ENCODE measurements around the gene ST3GAL2. TPM values are rescaled to one million over a fixed set of nuclear protein-coding genes. Genes with fewer than 3 reads are reported as not detected.

Gene ST3GAL2
- total and polyA plus RNA-seq, 10 of the 15 experiments (the other 5 are each of a cell fraction or from before 2014, with no cell fraction given), result 0.95 to 61.7 (median 25.9) TPM

DNA sequence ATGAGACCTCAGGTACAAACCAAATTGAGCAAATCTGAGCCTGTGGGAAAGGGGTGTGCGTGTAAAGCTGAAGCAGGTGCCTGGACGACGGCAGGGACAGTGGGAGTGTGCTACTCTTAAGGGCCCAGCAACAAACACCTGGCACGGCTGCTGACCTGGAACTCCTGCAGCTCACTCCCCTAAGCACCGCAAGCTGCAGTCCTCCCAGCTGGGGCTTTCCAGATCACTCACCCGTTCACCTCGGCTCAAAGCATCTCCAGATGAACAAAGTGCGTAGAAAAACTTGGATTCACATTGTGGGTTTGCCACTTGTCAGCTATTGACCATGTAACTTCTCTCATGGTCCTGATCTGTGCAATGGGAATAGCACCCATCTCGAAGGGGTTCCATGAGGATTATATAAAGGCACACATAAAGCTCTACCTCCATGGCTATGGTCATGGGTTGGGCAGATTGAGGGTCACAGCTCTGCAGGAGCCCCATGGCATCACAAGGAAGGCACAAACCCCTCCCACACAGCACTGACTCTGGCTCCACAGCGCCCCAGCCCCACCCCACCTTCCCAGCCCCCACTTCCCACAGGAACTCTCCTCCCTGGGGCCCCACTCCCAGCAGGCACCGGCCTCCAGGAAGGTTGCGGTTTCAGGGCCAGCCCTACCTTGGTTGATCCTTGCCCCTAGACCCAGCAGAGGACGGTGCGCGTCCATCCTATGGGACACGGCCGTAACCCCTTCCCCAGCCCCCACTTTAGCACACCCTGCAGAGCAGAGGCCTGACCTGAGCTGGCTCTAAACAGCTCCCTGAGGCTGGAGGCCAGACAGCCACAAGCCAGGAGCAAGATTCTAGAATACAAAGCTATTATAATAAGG is 21.9 kb downstream of the ST3GAL2 start (continued):
- TF ChIP-seq TCF3 (IDR thresholded peaks at IDR 0.05; ENCODE audit: borderline replicate concordance, insufficient read depth, low read depth, low read length), result peak; percentile 97
- no peak for TF ChIP-seq ZZZ3 (IDR thresholded peaks at IDR 0.05; ENCODE audit: control insufficient read depth, insufficient read length, low read depth)
- no peak for TF ChIP-seq ZNF217 (IDR thresholded peaks at IDR 0.05)
- peak; percentile 45; the same call in 1 of the 2 replicates for TF ChIP-seq DPF2 (IDR thresholded peaks at IDR 0.05)
- peak; percentile 73; the same call in 1 of the 2 replicates for TF ChIP-seq FOXM1 (IDR thresholded peaks at IDR 0.05; ENCODE audit: low read depth, low read length)
- TF ChIP-seq MYB (IDR thresholded peaks at IDR 0.05; ENCODE audit: borderline replicate concordance, low read depth, low read length), result no peak
- no peak for TF ChIP-seq SUZ12 (IDR thresholded peaks at IDR 0.05; ENCODE audit: unreplicated experiment)
- no peak for TF ChIP-seq MYC (IDR thresholded peaks at IDR 0.05; ENCODE audit: insufficient read depth, insufficient read length, insufficient replicate concordance, low read length, severe bottlenecking)
- no peak for TF ChIP-seq ZNF384 (IDR thresholded peaks at IDR 0.05; ENCODE audit: borderline replicate concordance, low read depth, low read length)
- TF ChIP-seq, protein P1, sequence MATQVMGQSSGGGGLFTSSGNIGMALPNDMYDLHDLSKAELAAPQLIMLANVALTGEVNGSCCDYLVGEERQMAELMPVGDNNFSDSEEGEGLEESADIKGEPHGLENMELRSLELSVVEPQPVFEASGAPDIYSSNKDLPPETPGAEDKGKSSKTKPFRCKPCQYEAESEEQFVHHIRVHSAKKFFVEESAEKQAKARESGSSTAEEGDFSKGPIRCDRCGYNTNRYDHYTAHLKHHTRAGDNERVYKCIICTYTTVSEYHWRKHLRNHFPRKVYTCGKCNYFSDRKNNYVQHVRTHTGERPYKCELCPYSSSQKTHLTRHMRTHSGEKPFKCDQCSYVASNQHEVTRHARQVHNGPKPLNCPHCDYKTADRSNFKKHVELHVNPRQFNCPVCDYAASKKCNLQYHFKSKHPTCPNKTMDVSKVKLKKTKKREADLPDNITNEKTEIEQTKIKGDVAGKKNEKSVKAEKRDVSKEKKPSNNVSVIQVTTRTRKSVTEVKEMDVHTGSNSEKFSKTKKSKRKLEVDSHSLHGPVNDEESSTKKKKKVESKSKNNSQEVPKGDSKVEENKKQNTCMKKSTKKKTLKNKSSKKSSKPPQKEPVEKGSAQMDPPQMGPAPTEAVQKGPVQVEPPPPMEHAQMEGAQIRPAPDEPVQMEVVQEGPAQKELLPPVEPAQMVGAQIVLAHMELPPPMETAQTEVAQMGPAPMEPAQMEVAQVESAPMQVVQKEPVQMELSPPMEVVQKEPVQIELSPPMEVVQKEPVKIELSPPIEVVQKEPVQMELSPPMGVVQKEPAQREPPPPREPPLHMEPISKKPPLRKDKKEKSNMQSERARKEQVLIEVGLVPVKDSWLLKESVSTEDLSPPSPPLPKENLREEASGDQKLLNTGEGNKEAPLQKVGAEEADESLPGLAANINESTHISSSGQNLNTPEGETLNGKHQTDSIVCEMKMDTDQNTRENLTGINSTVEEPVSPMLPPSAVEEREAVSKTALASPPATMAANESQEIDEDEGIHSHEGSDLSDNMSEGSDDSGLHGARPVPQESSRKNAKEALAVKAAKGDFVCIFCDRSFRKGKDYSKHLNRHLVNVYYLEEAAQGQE (IDR thresholded peaks at IDR 0.05; ENCODE audit: low read depth, low read length), result no peak
- TF ChIP-seq, protein P2, sequence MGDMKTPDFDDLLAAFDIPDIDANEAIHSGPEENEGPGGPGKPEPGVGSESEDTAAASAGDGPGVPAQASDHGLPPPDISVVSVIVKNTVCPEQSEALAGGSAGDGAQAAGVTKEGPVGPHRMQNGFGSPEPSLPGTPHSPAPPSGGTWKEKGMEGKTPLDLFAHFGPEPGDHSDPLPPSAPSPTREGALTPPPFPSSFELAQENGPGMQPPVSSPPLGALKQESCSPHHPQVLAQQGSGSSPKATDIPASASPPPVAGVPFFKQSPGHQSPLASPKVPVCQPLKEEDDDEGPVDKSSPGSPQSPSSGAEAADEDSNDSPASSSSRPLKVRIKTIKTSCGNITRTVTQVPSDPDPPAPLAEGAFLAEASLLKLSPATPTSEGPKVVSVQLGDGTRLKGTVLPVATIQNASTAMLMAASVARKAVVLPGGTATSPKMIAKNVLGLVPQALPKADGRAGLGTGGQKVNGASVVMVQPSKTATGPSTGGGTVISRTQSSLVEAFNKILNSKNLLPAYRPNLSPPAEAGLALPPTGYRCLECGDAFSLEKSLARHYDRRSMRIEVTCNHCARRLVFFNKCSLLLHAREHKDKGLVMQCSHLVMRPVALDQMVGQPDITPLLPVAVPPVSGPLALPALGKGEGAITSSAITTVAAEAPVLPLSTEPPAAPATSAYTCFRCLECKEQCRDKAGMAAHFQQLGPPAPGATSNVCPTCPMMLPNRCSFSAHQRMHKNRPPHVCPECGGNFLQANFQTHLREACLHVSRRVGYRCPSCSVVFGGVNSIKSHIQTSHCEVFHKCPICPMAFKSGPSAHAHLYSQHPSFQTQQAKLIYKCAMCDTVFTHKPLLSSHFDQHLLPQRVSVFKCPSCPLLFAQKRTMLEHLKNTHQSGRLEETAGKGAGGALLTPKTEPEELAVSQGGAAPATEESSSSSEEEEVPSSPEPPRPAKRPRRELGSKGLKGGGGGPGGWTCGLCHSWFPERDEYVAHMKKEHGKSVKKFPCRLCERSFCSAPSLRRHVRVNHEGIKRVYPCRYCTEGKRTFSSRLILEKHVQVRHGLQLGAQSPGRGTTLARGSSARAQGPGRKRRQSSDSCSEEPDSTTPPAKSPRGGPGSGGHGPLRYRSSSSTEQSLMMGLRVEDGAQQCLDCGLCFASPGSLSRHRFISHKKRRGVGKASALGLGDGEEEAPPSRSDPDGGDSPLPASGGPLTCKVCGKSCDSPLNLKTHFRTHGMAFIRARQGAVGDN (IDR thresholded peaks at IDR 0.05), result no peak
- no peak; the same call in 1 of the 2 replicates for TF ChIP-seq POLR2AphosphoS5 (IDR thresholded peaks at IDR 0.05; ENCODE audit: low read length)
- TF ChIP-seq, protein P3, sequence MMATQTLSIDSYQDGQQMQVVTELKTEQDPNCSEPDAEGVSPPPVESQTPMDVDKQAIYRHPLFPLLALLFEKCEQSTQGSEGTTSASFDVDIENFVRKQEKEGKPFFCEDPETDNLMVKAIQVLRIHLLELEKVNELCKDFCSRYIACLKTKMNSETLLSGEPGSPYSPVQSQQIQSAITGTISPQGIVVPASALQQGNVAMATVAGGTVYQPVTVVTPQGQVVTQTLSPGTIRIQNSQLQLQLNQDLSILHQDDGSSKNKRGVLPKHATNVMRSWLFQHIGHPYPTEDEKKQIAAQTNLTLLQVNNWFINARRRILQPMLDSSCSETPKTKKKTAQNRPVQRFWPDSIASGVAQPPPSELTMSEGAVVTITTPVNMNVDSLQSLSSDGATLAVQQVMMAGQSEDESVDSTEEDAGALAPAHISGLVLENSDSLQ (IDR thresholded peaks at IDR 0.05), result no peak
- no peak for TF ChIP-seq RFX5 (IDR thresholded peaks at IDR 0.05; ENCODE audit: low read depth, low read length)
- TF ChIP-seq, protein P4, sequence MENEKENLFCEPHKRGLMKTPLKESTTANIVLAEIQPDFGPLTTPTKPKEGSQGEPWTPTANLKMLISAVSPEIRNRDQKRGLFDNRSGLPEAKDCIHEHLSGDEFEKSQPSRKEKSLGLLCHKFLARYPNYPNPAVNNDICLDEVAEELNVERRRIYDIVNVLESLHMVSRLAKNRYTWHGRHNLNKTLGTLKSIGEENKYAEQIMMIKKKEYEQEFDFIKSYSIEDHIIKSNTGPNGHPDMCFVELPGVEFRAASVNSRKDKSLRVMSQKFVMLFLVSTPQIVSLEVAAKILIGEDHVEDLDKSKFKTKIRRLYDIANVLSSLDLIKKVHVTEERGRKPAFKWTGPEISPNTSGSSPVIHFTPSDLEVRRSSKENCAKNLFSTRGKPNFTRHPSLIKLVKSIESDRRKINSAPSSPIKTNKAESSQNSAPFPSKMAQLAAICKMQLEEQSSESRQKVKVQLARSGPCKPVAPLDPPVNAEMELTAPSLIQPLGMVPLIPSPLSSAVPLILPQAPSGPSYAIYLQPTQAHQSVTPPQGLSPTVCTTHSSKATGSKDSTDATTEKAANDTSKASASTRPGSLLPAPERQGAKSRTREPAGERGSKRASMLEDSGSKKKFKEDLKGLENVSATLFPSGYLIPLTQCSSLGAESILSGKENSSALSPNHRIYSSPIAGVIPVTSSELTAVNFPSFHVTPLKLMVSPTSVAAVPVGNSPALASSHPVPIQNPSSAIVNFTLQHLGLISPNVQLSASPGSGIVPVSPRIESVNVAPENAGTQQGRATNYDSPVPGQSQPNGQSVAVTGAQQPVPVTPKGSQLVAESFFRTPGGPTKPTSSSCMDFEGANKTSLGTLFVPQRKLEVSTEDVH (IDR thresholded peaks at IDR 0.05; ENCODE audit: low read depth, partially characterized antibody), result no peak
- TF ChIP-seq PAX8 (IDR thresholded peaks at IDR 0.05), result no peak

Data from GM12878 (cell line).